T-helper 2 cell (primary cell): ENCODE results near the gene GDF2.

ENCODE experiments used
- DNase-seq, 5 experiments: peaks; one replicate each; pipeline versions ENCODE4 v3.0.0 to v3.0.0-alpha.2; 2012 to 2022

Gene GDF2

DNA sequence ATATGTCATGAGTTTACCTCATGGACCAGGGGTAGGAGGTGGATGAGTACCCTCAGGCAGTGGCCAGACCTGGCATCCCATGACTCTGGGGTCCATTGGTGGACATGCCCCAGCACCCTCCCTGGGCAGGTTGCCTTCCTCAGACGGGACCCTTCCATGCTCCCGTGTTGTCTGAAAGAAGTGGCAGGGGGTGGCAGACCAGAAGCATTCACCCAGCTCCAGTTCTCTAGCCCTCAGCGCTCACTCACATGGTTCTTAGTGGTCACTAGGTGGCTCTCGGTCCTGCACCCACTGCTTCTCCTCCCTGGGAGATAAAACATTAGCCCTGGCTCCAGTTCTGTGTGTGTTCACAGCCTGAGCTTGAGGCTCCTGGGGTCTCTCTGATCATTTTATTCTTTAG lies 31.9 kb downstream of the GDF2 start:
- DNase-seq: no peak

DNA sequence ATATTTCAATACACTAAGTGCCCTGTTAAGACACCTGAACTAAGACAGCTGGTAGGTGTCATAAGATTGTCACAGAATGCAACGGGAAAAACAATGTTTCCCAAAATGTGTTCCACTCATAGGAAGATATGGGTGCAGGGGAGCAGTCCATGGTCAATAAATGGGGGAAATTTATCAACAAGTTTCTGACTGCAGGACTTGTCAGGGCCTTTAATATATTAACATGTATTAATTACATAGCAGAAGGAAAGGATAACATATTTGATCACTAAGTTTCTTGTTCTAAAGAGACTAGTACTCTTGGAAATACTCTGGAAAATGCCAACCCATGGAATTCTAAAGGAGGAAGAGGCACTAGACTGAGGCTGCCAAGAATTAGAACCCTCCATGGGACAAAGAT lies 32.6 kb downstream of the GDF2 start:
- DNase-seq: no peak

- DNase-seq: no peak
Observed at GRCh38 chr10:47356708-47357107, 34.5 kb downstream of the GDF2 start.

DNA sequence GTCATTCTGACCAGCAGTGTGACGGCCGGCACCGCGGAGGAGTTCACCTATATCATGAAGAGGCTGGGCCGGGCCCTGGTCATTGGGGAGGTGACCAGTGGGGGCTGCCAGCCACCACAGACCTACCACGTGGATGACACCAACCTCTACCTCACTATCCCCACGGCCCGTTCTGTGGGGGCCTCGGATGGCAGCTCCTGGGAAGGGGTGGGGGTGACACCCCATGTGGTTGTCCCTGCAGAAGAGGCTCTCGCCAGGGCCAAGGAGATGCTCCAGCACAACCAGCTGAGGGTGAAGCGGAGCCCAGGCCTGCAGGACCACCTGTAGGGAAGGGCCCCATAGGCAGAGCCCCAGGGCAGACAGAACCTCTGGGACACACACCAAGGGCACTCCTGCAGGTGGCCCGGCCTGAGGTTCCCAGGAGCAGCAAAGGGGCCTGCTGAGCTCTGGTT lies 34.9 kb downstream of the GDF2 start:
- DNase-seq: no peak

DNA sequence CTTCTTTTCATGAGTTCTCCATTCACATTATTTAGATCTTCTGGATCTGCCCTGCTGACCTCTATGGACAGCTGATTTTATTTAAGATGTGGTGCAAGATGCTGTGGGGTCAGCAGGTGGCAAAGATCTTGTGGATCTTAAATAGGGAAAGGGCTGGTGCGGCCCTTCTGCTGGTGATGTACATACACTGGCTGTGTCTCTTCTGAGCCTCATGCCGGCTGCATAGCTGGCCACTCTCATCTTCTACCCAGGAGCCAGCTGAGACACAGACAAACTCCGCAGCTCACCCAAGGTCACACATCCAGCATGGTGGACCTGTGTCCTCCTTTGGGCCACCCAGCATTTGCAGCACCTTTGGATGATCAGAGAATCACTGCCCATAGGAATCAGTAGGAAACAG lies 35.7 kb downstream of the GDF2 start:
- DNase-seq: no peak

GRCh38 chr10:47358457-47358856 lies 36.2 kb downstream of the GDF2 start:
- no peak for DNase-seq

DNA sequence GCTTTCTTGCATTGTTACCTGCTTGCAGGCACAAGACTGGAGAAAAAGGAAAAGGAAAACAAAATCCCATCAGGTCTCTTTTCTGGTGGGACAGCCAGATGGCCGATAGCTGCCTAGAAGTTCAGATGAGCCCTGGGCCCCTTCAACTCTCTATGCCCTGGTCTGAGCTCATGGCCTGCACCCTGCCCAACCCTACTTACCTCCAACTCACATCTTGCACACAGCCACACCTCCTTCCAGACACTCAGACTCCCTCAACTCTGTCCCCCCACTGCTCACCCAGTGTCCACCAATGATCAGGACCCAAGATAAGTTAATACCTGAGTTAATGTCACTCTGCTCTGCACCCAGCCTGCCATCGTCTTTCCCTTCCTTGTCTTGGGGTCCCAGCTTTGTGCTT lies 36.8 kb downstream of the GDF2 start:
- DNase-seq: no peak

- no peak for DNase-seq
Observed at GRCh38 chr10:47359626-47360418, 37.6 kb downstream of the GDF2 start.

DNA sequence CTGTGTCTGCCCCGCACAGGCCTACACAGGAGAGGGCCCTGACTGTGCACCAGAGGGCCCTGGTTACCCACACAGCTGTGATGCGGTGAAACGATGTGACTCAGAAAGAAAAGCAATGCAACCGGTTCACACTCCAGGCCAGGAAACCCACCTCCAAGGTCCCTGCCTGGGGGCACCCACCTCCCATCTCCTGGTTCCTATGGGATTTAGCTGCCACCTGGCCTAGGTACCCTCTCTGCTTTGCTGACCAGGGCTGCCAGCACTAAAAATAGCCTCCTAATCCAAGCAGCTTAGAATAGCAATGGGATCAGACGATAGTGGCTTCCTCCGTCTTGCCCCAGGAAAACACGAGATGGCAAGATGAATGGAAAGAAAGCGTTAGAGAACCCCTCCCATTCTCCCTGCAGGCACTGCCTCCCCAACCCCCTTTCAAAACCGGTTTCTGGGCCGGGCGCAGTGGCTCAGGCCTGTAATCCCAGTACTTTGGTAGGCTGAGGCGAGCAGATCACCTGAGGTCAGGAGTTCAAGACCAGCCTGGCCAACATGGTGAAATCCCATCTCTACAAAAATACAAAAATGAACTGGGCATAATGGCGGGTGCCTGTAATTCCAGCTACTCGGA lies 38.3 kb downstream of the GDF2 start:
- peak in 1 of 5 experiments; percentile 75 for DNase-seq

DNA sequence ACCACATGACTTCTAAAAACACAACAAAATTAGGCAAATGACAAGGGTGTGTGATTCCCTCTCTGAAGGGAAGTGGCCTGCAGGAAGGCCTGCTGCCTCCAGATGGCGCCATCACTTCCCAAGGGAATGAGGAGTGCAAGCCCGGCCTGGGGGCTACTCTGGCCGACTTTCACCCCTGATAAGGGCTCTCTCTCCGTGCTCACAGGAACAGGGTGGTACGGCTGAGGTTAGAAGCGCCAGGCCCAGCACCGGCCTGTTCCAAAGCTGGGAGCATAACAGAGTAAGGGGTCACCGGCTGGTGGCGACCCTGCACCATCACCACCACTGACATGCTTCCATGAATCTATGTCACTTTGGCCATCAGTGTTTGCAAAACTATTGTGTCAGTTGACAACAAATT lies 39.0 kb downstream of the GDF2 start:
- DNase-seq: peak in 1 of 5 experiments; percentile 32

GRCh38 chr10:47362199-47362598 lies 39.9 kb downstream of the GDF2 start:
- DNase-seq: no peak

- no peak for DNase-seq
Observed at GRCh38 chr10:47363781-47364180, 41.5 kb downstream of the GDF2 start.

- DNase-seq: no peak
Observed at GRCh38 chr10:47364366-47364765, 42.1 kb downstream of the GDF2 start.

GRCh38 chr10:47364911-47365310 lies 42.7 kb downstream of the GDF2 start:
- no peak for DNase-seq

- no peak for DNase-seq
Observed at GRCh38 chr10:47365431-47366180, 43.4 kb downstream of the GDF2 start.

DNA sequence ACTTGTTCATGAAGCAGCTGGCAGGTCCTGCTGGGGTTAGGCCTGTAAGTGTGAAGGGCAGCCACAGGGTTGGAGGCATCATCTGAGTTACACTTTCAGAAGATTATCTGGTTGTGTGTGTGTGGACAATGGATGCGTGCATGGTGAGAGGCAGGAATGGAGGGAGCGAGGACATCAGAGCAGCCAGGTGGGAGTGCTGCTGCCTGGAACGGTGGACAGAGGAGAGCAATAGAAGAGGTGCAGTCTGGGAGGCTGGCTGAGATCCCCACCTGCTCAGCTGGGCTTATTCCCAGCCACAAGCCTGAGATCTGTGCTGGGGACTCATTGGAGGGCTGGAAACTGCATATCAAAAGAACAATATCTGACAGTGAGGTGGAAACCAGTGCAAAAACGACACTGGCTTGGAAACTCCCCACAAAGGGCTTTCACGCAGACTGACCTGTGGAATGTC lies 44.0 kb downstream of the GDF2 start:
- DNase-seq: no peak

- DNase-seq: no peak
Observed at GRCh38 chr10:47366731-47367460, 44.6 kb downstream of the GDF2 start.

GRCh38 chr10:47367646-47368045 lies 45.4 kb downstream of the GDF2 start:
- DNase-seq: no peak

- no peak for DNase-seq
Observed at GRCh38 chr10:47368431-47369180, 46.4 kb downstream of the GDF2 start.

DNA sequence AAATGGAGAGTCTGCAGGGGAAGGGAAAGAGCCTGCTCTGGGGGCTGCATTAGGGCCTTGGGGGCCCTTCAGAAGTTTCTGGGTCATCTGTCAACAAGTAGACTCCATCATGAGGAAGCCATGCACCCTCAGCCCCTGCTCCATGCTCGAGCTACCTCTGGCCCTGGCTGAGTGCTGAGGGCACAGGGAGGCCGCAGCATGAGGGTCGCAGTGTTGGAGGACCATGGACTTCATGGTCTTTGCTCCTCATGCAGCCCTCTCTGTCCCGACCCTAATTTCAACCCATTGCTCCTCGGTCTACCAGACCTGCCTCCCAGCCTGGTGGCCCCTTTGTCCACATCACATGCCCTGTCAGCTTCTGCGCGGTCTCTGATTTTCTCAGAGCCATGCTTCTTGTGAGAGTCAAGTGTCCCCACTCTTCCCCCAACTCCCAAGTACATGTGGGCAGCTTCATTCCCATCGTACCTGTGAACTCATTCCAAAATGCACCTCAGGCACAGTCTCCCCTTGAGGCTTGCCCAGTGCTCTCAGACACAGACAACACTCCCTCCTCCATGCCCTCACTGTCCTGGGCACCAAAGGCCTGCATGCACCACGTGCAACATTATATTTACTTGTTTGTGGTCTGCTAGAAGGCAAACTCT lies 47.1 kb downstream of the GDF2 start:
- DNase-seq: no peak

DNA sequence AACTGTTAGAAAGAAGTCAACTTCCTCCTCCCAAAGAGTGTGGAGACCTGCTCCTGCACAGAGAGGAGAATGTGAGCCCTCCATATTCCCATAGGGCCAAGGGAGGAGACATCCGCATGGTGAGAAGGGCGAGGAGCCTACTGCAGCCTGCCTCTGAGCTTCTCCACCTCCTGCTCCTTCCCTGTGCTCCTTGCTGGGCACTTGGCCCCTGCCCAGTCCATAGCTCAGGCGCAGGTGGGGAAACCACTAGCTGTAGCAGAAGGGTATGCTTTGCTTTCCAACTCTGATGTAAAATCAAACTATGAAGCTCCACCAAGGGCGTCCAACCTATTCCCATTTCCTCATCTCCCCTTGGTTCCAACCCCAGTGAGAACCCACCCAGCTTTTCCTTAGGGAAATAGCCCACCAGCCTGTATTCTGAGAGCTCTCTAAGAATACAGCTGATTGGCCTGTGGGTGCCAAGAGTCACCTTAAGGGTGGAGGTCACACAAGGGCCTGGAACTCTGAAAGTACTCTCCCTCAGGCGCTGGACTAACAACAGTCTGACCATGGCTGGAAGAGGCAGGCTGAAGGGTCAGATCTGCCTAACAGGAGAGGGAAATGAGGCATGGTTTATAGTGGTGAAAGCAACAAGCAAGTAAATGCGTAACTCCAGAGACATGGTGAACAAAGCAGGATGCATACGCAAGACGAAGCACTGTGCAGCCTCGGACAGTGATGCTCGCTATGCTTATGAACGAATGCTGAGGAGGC lies 47.9 kb downstream of the GDF2 start:
- DNase-seq: no peak
